ENCODE measurements around the gene CFAP97.

Gene CFAP97

GRCh38 chr4:185194924-185195888 is 8.6 kb downstream of the CFAP97 start:
- DNase-seq (ENCODE audit: low read depth) = no peak
- no peak overlapping the region for H3K4me3 ChIP-seq (ENCODE audit: low read length)
- no peak for TF ChIP-seq CTCF (conservative IDR thresholded peaks at IDR 0.05; ENCODE audit: low read depth, low read length)

GRCh38 chr4:185192059-185192458 is 11.7 kb downstream of the CFAP97 start:
- H3K4me3 ChIP-seq (ENCODE audit: low read length) = no peak overlapping the region
- no peak for TF ChIP-seq CTCF (conservative IDR thresholded peaks at IDR 0.05; ENCODE audit: low read depth, low read length)
- DNase-seq (ENCODE audit: low read depth) = no peak

- TF ChIP-seq CTCF (conservative IDR thresholded peaks at IDR 0.05; ENCODE audit: low read depth, low read length) = no peak
These were observed 13.4 kb downstream of the CFAP97 start for GRCh38 chr4:185190306-185190856.

GRCh38 chr4:185189606-185190305 is 14.0 kb downstream of the CFAP97 start:
- no peak for TF ChIP-seq CTCF (conservative IDR thresholded peaks at IDR 0.05; ENCODE audit: low read depth, low read length)
- DNase-seq (ENCODE audit: low read depth) = no peak
- no peak overlapping the region for H3K4me3 ChIP-seq (ENCODE audit: low read length)

More at GRCh38 chr4:185190306-185190856, 13.4 kb downstream of the CFAP97 start:
- no peak overlapping the region for H3K4me3 ChIP-seq (ENCODE audit: low read length)
- no peak for DNase-seq (ENCODE audit: low read depth)

- no peak for TF ChIP-seq CTCF (conservative IDR thresholded peaks at IDR 0.05; ENCODE audit: low read depth, low read length)
- no peak for DNase-seq (ENCODE audit: low read depth)
These were observed 17.0 kb downstream of the CFAP97 start for GRCh38 chr4:185186769-185187168.

GRCh38 chr4:185183622-185184281 is 20.0 kb downstream of the CFAP97 start:
- peak; percentile 83 for TF ChIP-seq CTCF (conservative IDR thresholded peaks at IDR 0.05; ENCODE audit: low read depth, low read length)
- peak; percentile 67 for DNase-seq (ENCODE audit: low read depth)

More at GRCh38 chr4:185186769-185187168, 17.0 kb downstream of the CFAP97 start:
- H3K4me3 ChIP-seq (ENCODE audit: low read length) = no peak overlapping the region

More at GRCh38 chr4:185183622-185184281, 20.0 kb downstream of the CFAP97 start:
- H3K4me3 ChIP-seq (ENCODE audit: low read length) = no peak overlapping the region
